Sigmoid colon (tissue), 4 donors: ENCODE results near the gene CFD.

Source experiments
- EP300 ChIP-seq, 4 donors: sonication (generic); formaldehyde crosslinking; IDR thresholded peaks; one replicate each; pipeline ENCODE4 v1.6.1; 2017; ENCODE audit warnings: antibody characterized with exemption in 4 of 4
- POLR2A ChIP-seq, 2 donors: fragments of 450-650 bp; IDR thresholded peaks; one replicate each; pipeline ENCODE4 v1.6.1; 2016; ENCODE audit warnings: antibody characterized with exemption in 2 of 2, mild to moderate bottlenecking in 2 of 2, moderate library complexity in 2 of 2
- POLR2AphosphoS5 ChIP-seq, 4 donors: sonication (generic); formaldehyde crosslinking; IDR thresholded peaks; one replicate each; pipeline ENCODE4 v1.6.1; 2017; ENCODE audit warnings: antibody characterized with exemption in 4 of 4
- TF ChIP-seq, protein P1 (sequence below), 4 experiments: fragments of 450-650 bp in 3 of 4; fragments of 200-600 bp in 1 of 4; IDR thresholded peaks; one replicate each; pipeline ENCODE4 v1.5.1; 2016 to 2019; ENCODE audit warnings: antibody characterized with exemption in 4 of 4, mild to moderate bottlenecking in 3 of 4, moderate library complexity in 2 of 4

DNA sequence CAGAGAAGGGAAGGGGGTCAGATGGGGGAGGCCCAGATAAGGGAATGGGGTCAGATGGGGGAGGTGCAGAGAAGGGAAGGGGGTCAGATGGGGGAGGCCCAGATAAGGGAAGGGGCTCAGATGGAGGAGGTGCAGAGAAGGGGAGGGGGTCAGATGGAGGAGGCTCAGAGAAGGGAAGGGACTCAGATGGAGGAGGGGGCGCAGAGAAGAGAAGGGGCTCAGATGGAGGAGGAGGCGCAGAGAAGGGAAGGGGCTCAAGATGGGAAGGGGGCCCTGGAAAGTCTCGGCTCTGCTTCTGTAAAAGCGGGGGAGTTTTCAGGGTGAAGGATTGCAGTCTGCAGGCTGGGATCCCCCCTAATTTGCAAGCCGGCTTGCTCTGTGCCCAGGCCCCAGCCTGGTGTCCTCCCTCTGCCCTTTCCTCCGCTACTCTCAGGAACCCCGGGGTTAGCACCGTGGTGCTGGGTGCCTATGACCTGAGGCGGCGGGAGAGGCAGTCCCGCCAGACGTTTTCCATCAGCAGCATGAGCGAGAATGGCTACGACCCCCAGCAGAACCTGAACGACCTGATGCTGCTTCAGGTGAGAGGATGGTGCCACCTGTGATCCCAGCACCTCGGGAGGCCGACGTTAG lies 30.2 kb upstream of the CFD start:
- TF ChIP-seq POLR2A (IDR thresholded peaks at IDR 0.05) (no peak), POLR2AphosphoS5 (IDR thresholded peaks at IDR 0.05) (no peak), EP300 (IDR thresholded peaks at IDR 0.05) (no peak)
- TF ChIP-seq, protein P1, sequence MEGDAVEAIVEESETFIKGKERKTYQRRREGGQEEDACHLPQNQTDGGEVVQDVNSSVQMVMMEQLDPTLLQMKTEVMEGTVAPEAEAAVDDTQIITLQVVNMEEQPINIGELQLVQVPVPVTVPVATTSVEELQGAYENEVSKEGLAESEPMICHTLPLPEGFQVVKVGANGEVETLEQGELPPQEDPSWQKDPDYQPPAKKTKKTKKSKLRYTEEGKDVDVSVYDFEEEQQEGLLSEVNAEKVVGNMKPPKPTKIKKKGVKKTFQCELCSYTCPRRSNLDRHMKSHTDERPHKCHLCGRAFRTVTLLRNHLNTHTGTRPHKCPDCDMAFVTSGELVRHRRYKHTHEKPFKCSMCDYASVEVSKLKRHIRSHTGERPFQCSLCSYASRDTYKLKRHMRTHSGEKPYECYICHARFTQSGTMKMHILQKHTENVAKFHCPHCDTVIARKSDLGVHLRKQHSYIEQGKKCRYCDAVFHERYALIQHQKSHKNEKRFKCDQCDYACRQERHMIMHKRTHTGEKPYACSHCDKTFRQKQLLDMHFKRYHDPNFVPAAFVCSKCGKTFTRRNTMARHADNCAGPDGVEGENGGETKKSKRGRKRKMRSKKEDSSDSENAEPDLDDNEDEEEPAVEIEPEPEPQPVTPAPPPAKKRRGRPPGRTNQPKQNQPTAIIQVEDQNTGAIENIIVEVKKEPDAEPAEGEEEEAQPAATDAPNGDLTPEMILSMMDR (IDR thresholded peaks at IDR 0.05) = no peak
